Peyer's patch (tissue), 4 donors: ENCODE results near the gene EMID1. TPM values are rescaled to one million over a fixed set of nuclear protein-coding genes. Genes with fewer than 3 reads are reported as not detected.
A peak's percentile ranks its signal among the peaks of the same experiment; 100 is the strongest.

ENCODE experiments used
- DNase-seq, 3 donors: peaks; one replicate each; pipeline ENCODE4 v3.0.0-alpha.2; 2017 to 2019
- H3K27ac ChIP-seq, 4 donors: fragments of 200-600 bp; sonication (generic); one replicate each; pipeline ENCODE4 v1.5.1; 2016 to 2019
- H3K27me3 ChIP-seq, 2 donors: fragments of 200-600 bp; sonication (generic); one replicate each; pipeline ENCODE4 v1.5.1; 2019
- H3K36me3 ChIP-seq, 3 donors: fragments of 200-600 bp; sonication (generic); one replicate each; pipeline ENCODE4 v1.5.1; 2016 to 2019
- H3K4me1 ChIP-seq, 4 donors: fragments of 200-600 bp; sonication (generic); one replicate each; pipeline ENCODE4 v1.5.1; 2016 to 2019
- H3K4me3 ChIP-seq, 4 donors: fragments of 200-600 bp; sonication (generic); 1 replicate in 3 of 4; 2 replicates in 1 of 4; pipeline ENCODE4 v1.5.1; 2016 to 2019; ENCODE audit warnings: mild to moderate bottlenecking in 1 of 4
- H3K9me3 ChIP-seq, 4 donors: fragments of 200-600 bp; sonication (generic); one replicate each; pipeline ENCODE4 v1.5.1; 2016 to 2019; ENCODE audit warnings: mild to moderate bottlenecking in 1 of 4
- POLR2A ChIP-seq, 2 donors: fragments of 450-650 bp; IDR thresholded peaks; one replicate each; pipeline ENCODE4 v1.5.1; 2017; ENCODE audit warnings: antibody characterized with exemption in 2 of 2, mild to moderate bottlenecking in 2 of 2, moderate library complexity in 2 of 2
- total RNA-seq, 4 donors: library from RNA; depleted of rRNA; stranded (reverse); fragments of >200 nt; gene quantifications; one replicate each; pipeline ENCODE4 v1.1.0, GENCODE V29; 2016
- TF ChIP-seq, protein P1 (sequence below), 6 experiments: fragments of 450-650 bp in 4 of 6; fragments of 200-600 bp in 2 of 6; sonication (generic) in 1 of 6; IDR thresholded peaks; one replicate each; pipeline ENCODE4 v1.5.1; 2017 to 2019; ENCODE audit warnings: antibody characterized with exemption in 6 of 6, mild to moderate bottlenecking in 3 of 6, moderate library complexity in 1 of 6

EMID1 gene
- 1 to 10 TPM; 1.9 to 7.1 (median 4.2) TPM for total RNA-seq

DNA sequence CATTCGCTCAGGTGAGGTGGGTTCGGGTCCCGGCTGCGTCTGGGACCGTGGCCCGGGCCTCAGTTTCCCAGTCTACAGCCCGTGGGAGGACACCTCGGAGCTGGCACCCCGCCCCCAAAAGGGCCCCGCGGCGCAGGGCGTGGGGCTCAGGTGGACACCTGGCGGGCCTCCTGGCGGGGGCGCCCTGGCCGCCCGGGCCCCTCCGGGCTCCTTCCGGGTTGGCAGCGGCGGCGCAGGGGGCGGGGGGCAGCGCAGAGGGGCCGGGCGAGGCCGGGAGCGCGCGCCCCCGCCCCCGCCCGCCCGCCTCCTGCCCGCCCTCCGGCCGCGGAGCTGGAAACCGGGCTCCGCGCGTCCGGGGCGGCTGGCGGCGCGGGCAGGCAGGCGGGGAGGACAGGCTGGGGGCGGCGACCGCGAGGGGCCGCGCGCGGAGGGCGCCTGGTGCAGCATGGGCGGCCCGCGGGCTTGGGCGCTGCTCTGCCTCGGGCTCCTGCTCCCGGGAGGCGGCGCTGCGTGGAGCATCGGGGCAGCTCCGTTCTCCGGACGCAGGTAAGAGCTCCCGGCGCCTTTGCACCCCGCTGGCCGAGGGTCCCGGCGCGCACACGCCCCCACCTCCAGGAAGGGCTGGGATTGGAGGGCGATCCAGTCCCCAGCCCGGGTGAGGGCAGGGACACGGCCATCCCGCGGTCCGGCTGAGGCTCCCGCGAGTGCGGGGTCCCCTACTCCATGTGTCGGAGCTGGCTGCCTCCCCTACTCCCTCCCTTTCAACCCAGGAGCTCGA lies at the start of gene EMID1:
TSS of gene EMID1 (plus strand) at position 303 of the 778 bp plus-strand sequence. CDS start at position 446, 143 bp downstream.
- no peaks in the 10 kb centered on the region for H3K36me3 ChIP-seq
- peaks cover 0 to 19% (median 3%) of the 10 kb centered on the region in 4 donors for H3K4me1 ChIP-seq
- H3K9me3 ChIP-seq, result no peaks in the 10 kb centered on the region
- peak in 1 of 3 donors; percentile 66 for DNase-seq
- TF ChIP-seq, protein P1, sequence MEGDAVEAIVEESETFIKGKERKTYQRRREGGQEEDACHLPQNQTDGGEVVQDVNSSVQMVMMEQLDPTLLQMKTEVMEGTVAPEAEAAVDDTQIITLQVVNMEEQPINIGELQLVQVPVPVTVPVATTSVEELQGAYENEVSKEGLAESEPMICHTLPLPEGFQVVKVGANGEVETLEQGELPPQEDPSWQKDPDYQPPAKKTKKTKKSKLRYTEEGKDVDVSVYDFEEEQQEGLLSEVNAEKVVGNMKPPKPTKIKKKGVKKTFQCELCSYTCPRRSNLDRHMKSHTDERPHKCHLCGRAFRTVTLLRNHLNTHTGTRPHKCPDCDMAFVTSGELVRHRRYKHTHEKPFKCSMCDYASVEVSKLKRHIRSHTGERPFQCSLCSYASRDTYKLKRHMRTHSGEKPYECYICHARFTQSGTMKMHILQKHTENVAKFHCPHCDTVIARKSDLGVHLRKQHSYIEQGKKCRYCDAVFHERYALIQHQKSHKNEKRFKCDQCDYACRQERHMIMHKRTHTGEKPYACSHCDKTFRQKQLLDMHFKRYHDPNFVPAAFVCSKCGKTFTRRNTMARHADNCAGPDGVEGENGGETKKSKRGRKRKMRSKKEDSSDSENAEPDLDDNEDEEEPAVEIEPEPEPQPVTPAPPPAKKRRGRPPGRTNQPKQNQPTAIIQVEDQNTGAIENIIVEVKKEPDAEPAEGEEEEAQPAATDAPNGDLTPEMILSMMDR (IDR thresholded peaks at IDR 0.05), result peak in 3 of 6 experiments; percentile 14 to 27 (median 24)
- no peak for TF ChIP-seq POLR2A (IDR thresholded peaks at IDR 0.05)
- H3K4me3 ChIP-seq, result peak within 1 kb of the TSS; percentile 42 to 67 (median 54)
- H3K27ac ChIP-seq, result peak within 1 kb of the TSS in 3 of 4 donors; percentile 60 to 62 (median 60)
- H3K27me3 ChIP-seq, result no peaks in the 10 kb centered on the region

DNA sequence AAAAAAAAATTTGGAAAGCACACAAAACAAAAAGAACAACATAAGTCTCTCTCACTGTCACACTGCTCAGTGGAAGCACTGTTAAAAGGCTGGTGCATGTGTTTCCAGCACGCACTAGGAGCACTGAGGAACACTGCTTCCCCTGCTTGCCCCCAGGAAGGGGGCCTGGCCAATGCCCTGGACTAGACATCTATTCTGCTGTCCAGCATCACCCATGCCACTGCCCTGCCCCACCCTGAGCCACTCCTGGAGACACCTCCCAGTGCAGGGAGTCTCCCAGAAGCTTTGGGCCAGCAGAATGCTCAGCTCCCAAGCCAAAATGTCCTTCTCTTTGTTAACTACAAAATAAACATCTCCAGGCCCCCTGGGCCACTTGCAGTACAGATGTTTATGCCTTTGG lies 49.7 kb upstream of the EMID1 start:
- peak in 1 of 3 donors; percentile 29 for DNase-seq
- Histone ChIP-seq H3K4me3 (no peak overlapping the region), H3K9me3 (no peaks in the 10 kb centered on the region), H3K36me3 (no peaks in the 10 kb centered on the region), H3K27ac (no peak overlapping the region), H3K4me1 (peaks cover 0 to 17% (median 2%) of the 10 kb centered on the region in 4 donors), H3K27me3 (no peaks in the 10 kb centered on the region)
- TF ChIP-seq POLR2A (IDR thresholded peaks at IDR 0.05), result no peak
- TF ChIP-seq, protein P1 (IDR thresholded peaks at IDR 0.05), result no peak

DNA sequence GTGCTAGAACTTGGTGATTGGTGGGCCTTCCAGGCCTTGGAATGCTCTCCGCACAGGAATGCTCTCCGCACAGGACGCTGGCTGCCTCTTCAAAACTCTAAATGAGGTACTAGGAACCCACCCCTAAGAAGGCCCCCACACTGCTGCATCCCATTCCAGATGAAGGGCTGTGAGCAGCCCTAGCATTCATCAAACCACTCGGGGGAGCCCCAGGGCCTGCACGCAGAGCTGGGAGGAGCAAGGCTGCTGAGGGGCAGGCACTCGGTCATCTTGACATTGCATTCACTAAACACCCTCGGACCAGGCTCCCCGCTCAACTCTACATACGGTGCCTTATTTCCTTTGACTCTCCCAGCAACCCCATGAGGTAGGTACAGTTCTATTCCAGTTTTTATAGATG lies 49.2 kb upstream of the EMID1 start:
- Histone ChIP-seq H3K36me3 (no peaks in the 10 kb centered on the region), H3K4me1 (peaks cover 0 to 17% (median 2%) of the 10 kb centered on the region in 4 donors), H3K27ac (no peak overlapping the region), H3K4me3 (no peak overlapping the region), H3K27me3 (no peaks in the 10 kb centered on the region), H3K9me3 (no peaks in the 10 kb centered on the region)
- peak in 1 of 3 donors; percentile 40 for DNase-seq
- TF ChIP-seq POLR2A (IDR thresholded peaks at IDR 0.05), result no peak
- TF ChIP-seq, protein P1 (IDR thresholded peaks at IDR 0.05), result no peak

DNA sequence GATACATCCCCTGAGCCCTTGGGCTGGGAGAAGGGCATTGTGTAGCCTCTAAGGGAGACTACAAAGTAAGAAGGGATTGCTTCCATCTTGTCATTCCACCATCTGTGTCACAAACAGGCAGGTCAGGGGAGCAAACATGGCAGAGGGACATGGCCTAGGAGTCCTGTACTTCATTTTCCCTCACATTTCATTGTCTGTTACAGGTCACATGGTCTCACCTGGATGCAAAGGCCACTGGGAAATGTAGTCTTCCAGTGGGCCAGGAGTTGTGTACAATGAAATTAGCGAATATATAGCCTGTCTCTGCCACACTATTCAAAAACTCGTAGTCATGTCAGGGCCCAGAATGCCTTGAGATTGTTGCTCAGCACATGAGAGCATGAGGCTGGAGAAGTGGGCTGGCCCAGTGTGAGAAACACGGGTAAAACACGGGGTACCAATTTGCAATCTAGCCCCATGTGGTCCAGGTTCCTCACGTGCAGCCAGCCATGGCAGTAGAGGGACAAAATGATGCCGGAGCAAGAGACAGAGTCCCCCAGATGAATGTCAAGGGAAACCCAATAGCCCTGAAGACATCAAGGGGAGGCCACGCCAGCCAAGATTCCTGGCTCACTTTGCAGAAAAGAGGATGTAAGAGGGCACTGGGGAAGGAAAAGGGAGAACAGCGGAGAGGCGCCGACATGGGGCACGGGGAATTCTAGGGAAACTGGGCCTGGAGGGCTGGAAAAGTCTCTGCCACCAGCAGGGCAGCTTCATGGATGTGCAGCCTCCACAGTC lies 47.7 kb upstream of the EMID1 start:
- no peak overlapping the region for H3K27ac ChIP-seq
- no peaks in the 10 kb centered on the region for H3K36me3 ChIP-seq
- DNase-seq, result peak in 1 of 3 donors; percentile 18
- H3K4me1 ChIP-seq, result peaks cover 0 to 12% (median 2%) of the 10 kb centered on the region in 4 donors
- TF ChIP-seq POLR2A (IDR thresholded peaks at IDR 0.05), result no peak
- TF ChIP-seq, protein P1 (IDR thresholded peaks at IDR 0.05), result no peak
- H3K9me3 ChIP-seq, result no peaks in the 10 kb centered on the region
- no peak overlapping the region for H3K4me3 ChIP-seq
- no peaks in the 10 kb centered on the region for H3K27me3 ChIP-seq

DNA sequence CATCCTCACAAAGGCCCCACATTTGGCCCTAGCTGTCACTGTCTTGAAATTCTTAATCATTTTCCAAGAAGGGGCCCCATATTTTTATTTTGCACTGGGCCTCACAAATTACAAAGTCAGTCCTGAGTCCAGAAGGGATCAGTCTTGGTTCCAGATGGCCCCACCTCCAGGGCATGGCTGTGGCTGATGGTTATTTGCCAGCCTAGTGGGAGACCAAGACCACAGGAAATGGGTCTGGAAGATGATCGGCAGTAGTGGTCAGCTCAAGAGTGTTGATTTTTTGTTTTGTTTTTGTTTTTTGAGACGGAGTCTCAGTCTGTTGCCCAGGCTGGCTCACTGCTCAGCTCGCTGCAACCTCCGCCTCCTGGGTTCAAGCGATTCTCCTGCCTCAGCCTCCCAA lies 47.1 kb upstream of the EMID1 start:
- no peaks in the 10 kb centered on the region for H3K9me3 ChIP-seq
- no peaks in the 10 kb centered on the region for H3K27me3 ChIP-seq
- DNase-seq, result peak in 1 of 3 donors; percentile 11
- no peak overlapping the region for H3K4me3 ChIP-seq
- TF ChIP-seq, protein P1 (IDR thresholded peaks at IDR 0.05), result no peak
- no peak for TF ChIP-seq POLR2A (IDR thresholded peaks at IDR 0.05)
- H3K36me3 ChIP-seq, result no peaks in the 10 kb centered on the region
- peaks cover 0 to 10% (median 2%) of the 10 kb centered on the region in 4 donors for H3K4me1 ChIP-seq
- H3K27ac ChIP-seq, result no peak overlapping the region
